Occipital lobe (tissue), 2 donors: Measurements from ENCODE around the gene GLRX. TPM values are rescaled to one million over a fixed set of nuclear protein-coding genes. Genes with fewer than 3 reads are reported as not detected.
"Not testable (repeated sequence)": the region's sequence is repeated elsewhere in the genome, so short reads cannot be mapped to it uniquely, and the experiment has no call there.

ENCODE experiments used
- DNase-seq: peaks from one replicate; lab custom pipeline; 2025; lab: John Stamatoyannopoulos, UW
- total RNA-seq: library from RNA; depleted of rRNA; stranded (reverse); fragments of >200 nt; gene quantifications from one replicate; pipeline ENCODE4 v1.2.3, GENCODE V29; 2014

GLRX gene
- total RNA-seq, 1 donor from 2014 or later, result 9.8 TPM

- no peak for DNase-seq
Measured at GRCh38 chr5:95827892-95828246, 5.3 kb upstream of the GLRX start.

- DNase-seq, result no peak
Measured at GRCh38 chr5:95826949-95827891, 4.7 kb upstream of the GLRX start.

GRCh38 chr5:95825495-95825894 lies 3.0 kb upstream of the GLRX start:
- DNase-seq, result no peak

DNA sequence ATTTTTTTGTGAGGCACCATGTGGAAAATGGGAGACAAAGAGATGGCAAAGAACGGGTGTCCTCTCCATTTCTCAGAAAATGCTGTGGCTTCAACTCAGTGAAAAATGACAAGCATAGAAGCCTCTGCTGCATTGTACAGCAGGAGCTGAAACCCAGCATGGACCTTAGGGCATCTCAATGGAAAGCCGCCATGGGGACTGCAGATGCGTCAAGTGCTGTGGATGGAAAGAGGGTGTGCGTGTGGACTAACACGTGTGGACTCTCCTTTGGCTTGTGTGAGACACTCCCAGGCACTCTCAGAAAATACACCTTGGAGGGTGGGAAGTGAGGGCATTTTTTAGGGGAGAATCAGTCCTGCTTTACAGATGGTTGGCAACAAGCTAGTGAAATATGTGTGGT lies 2.2 kb upstream of the GLRX start:
- DNase-seq, result no peak

DNA sequence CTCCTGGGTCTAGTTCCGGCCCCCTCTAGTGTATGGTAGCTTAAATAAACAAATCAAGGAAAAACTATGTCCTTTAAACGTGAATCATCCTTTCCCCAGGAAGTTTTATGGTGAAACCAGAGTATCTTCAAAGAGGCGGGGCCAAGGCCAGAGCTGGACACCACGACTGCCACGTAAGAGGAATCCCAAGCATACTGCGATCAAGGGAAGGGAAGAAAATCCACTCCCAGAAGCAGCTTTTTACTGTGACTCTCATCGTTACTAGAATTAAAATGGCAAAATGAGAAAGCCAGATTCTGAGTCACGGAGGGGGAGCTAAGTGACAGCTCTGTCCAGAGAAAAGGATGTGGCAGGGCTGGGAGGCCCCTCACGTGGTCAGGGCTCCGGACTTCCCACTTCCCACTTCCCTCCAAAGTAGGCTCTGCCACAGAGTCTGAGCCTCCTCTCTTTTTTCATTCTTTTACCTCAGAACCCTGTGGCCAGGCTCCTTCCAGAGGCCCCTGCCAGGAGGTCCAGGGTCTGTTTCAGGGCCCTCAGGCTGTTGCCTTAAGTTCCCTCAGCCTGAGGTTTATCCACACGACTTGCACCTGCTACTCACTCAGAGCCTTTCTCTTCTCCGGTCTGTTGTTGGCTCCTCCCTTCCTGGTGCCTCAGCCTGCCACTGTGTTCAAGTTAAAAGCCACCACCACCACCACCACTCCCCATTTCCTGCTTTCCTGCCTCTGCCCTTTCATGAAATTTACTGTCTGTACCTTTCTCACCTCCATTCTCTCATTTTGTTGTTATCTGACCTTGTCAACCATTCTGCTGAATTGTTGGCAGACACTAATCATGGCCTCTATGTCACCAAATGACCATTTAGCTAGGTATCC lies 1.4 kb upstream of the GLRX start:
- DNase-seq, result no peak

DNA sequence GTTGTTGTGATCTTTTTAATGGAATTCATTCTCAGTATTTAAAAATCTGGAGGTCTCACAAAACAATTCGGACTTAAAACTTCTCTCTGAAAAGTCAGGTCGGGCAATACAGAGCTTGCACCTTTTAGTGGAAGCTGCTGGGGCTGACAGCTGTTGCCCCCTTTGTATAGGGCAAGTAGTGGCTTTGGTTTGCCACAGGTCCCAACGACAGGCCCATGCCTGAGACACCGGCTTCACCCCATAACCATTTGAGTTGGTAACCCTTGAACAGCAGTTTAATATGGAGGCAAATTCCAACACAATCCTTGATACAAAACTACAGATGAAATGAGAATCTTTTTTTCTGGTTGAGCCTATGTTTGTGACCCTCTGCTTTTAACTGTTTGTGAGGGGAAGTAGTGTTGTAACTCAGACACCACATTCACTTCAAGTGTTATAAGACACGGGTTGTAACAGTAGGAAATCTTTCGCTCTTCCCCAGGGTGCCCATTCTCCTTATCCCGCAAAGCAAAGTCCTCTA lies 752 bp upstream of the GLRX start:
- no peak for DNase-seq

GRCh38 chr5:95822043-95822541 lies 434 bp downstream of the GLRX start:
- DNase-seq, result peak; percentile 43

- DNase-seq, result no peak
Measured at GRCh38 chr5:95821110-95822021, 1.2 kb downstream of the GLRX start.

GRCh38 chr5:95818181-95819147 lies 4.1 kb downstream of the GLRX start:
- no peak for DNase-seq

- no peak for DNase-seq
Measured at GRCh38 chr5:95817430-95817829, 5.1 kb downstream of the GLRX start.

DNA sequence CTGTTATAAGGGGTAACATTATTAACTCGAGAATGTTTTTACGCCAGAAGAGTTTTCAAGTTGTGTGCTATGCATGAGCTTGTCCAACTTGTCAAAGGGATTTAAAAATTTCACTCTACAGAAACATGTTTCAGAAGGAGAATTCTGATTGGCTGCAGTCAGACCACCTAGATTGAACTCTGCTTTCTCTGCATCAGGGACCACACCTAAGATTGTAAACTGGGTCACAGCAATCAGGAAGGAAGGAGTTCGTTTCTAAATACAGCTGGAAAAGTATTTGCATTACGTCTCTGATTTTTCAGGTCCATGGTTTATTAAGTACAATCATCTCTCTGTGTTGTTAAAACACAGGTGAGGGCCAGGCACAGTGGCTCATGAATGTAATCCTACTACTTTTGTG lies 5.8 kb downstream of the GLRX start:
- DNase-seq, result no peak

- DNase-seq, result no peak
Measured at GRCh38 chr5:95816341-95816740, 6.2 kb downstream of the GLRX start.

- no peak for DNase-seq
Measured at GRCh38 chr5:95815155-95815729, 7.3 kb downstream of the GLRX start.

GRCh38 chr5:95813035-95813434 lies 9.5 kb downstream of the GLRX start:
- DNase-seq, result not testable (repeated sequence)

GRCh38 chr5:95812074-95812471 lies 10.5 kb downstream of the GLRX start:
- DNase-seq, result no peak

GRCh38 chr5:95811461-95812073 lies 11.0 kb downstream of the GLRX start:
- DNase-seq, result not testable (repeated sequence)

DNA sequence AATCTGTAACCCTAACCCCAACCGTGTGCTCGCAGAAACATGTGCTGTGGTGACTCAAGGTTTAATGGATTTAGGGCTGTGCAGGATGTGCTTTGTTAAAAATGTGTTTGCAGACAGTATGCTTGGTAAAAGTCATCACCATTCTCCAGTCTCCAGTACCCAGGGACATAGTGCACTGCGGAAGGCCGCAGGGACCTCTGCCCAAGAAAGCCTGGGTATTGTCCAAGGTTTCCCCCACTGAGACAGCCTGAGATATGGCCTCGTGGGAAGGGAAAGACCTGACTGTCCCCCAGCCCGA lies 11.5 kb downstream of the GLRX start:
- not testable (repeated sequence) for DNase-seq

DNA sequence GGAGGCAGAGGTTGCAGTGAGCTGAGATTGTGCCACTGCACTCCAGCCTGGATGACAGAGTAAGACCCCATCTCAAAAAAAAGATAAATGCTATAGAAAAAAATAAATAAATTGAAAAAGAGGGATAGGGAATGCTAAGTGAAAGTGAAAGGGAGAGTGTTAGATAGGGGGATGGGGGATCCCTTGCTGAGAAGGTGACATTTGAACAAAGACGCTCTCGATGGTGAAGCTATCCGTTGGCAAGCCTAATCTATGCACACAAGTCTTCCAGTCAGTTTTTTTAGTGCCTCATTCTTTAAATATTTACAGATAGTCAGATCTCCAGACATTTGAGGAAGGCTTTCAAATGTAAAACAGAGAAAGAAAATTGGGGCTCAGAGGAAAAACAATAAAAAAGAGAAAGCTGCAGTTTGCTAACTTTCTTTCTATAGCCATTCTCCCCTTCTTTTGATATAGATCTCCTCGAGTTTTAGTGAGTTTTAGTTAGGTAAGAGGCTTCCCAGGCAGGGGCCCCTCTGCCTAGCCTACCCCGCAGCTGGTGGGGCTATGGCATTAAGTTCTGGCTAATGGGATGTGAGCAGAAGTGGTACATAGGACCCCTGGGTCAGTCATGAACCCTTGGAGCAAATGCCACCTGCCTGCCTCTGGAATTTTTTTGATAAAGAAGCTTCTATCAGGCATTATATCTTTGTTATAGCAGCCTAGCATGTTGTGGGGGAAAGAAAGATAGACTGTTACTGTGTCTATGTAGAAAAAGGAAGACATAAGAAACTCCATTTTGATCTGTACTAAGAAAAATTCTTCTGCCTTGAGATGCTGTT lies 12.0 kb downstream of the GLRX start:
- no peak for DNase-seq
